HG02973 (cell line): ENCODE data around the gene LMOD3.

Experiments used
- ATAC-seq: cut with Tn5 transposase; IDR thresholded peaks from one replicate; pipeline ENCODE4 v1.9.1; 2021; ENCODE audit warnings: moderate library complexity; ENCODE audit not compliant: unreplicated experiment

The LMOD3 gene

GRCh38 chr3:69094467-69095205, 27.8 kb downstream of the LMOD3 start:
- no peak for ATAC-seq

DNA sequence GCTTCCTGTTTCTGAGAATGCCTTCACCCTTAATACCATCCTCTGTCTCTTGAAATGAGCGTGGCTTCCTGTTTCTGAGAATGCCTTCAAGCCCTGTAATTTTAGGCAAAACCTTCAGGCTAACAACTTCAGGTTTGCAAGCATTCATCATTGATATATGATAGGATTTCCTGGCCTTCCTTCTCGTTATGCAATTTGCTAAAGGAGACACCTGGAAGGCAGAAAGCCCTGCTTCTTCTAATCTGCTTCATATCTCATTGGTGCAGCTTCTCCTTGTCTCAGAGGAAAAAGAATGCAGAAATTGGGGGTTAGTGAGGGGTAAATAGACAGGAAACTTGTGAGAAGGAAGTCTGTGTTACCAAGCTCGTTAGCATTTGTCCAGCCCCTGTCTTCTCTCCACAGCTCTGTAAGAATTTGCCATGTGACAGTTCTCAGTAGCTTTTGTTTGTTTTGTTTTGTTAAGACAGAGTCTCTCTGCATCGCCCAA, 30.3 kb downstream of the LMOD3 start:
- peak; percentile 76 for ATAC-seq

DNA sequence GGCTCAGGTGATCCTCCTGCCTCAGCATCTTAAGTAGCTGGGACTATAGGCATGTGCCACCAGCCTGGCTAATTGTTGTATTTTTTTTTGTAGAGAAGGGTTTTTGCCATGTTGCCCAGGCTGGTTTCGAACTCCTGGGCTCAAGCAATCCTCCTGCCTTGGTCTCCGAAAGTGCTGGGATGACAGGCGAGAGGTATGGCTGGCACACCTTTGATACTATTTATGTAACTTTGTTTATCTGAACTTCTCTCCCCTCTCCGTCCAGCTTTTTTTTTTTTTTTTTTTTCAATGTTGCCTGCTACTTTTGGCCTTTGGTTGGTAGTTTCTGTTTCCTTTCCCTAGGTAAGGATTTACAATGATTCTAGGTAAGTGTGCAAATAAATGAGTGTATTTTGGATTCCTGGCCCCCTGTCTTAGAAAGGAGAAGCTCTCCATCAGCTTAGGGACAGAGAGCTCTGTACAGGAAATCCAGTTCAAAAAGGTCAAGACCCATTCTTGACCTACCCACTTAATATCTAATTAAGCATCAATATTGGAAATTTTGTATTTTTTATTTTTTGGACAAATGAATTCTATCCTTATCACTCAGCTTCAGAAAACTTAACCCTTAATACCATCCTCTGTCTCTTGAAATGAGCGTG, 30.9 kb downstream of the LMOD3 start:
- ATAC-seq = no peak

GRCh38 chr3:69090021-69090420, 32.4 kb downstream of the LMOD3 start:
- no peak for ATAC-seq

DNA sequence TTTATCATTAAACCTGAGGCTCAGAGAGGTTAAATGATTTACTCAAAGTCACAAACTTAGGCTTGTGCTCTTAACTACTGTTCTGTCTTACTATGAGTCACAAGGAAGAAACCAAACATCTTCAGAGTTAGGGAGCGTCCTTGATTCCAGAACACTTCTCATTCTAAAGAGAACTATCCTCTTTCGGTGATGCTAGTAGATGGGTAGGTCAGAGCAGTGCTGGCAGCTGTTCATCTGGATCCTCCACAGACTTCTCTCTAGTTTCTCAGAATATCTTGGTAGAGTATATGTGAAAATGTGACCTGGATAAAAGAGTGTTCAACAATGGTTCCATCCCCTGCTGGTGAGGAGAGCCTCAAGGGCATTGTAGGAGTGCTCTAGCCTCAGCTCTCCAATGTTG, 34.3 kb downstream of the LMOD3 start:
- ATAC-seq = peak; percentile 29

- no peak for ATAC-seq
Observed at GRCh38 chr3:69087030-69087791, 35.2 kb downstream of the LMOD3 start.

DNA sequence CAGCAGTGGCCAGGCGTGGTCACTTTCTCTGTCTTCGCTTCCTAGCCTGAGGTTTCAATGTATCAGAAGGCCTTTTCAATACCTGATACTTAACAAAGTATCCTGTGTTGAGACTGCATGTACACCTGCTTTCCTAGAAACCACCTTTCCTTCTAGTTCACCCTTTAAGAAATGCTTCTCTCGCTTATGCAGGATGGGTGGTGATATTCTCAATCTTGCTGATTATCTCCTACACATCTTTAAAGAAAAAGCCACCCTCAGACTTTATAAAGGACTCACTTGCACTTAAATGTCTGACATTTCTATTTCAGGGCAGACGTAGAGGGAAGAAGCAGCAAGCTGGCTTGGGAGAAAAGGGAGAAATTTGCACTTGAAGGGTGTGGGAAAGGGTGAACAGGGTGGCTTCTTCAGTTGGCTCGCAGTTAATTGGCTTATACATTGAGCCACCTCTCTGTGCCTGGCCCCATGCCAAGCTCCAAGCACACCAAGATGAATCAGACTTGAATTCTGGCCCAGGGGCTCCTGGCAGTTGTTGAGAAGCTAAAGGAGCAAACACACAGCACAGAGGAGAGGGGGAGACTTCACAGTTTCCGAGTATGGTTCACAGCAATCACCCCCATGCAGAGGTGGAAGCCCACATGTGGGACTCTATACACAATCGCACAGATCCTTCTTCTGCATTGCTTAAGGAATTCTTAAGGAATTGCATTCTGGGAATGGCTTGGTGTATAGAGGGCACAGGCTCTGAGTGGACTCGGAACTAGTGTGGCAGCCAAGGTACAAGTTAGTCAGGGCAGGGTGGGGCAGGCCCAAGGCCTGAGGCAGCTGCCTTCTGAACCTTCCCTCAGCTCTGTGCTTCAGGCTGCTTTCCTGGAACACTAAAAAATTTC, 36.3 kb downstream of the LMOD3 start:
- no peak for ATAC-seq

- no peak for ATAC-seq
Observed at GRCh38 chr3:69085168-69085832, 37.1 kb downstream of the LMOD3 start.

GRCh38 chr3:69084326-69085167, 37.8 kb downstream of the LMOD3 start, which contains the start of gene ARL6IP5:
TSS of gene ARL6IP5 (plus strand) at chr3:69084937. CDS start at chr3:69085048, 111 bp downstream.
- peak; percentile 46 for ATAC-seq

DNA sequence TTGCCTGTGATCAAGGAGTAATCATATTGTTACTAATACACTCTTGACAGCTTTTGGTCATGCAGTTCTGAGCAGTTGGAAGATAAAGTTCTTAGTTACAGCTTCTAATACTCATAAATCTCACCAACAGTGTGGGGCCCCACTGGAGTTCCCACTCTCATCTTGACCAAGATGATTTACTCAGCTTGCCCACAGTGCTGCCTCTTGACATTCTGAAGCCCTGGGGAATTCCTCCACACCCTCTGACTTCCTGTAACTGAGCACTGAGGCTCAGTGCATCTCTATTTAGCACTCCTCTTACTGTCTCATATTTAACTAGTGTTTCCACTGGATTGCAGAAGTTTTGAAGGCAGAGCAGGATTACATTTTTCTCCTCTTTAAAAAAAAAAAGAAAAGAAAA, 39.6 kb downstream of the LMOD3 start:
- peak; percentile 50 for ATAC-seq

DNA sequence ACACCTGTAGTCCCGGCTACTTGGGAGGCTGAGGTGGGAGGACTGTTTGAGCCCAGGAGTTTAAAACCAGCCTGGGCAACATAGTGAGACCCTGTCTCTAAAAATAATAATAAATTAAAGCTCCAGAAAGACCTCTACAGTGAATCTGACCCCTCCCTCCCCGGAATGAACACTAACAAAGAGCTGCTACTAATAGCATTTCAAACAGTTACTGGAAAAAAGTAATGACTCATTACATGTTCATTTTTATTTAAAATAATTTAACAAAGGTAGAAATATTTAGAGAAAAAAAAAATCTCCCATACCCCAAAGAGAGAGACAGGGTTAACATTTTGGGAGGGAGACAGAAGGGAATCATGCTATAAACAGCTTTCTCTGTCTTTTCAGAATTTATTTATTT, 40.0 kb downstream of the LMOD3 start:
- ATAC-seq = no peak

- ATAC-seq = no peak
Observed at GRCh38 chr3:69081583-69082262, 40.7 kb downstream of the LMOD3 start.

GRCh38 chr3:69080233-69080920, 42.0 kb downstream of the LMOD3 start, which contains the start of gene UBA3:
TSS of gene UBA3 (minus strand) at chr3:69080365. CDS start at chr3:69080353, 12 bp downstream.
- ATAC-seq = peak; percentile 44

DNA sequence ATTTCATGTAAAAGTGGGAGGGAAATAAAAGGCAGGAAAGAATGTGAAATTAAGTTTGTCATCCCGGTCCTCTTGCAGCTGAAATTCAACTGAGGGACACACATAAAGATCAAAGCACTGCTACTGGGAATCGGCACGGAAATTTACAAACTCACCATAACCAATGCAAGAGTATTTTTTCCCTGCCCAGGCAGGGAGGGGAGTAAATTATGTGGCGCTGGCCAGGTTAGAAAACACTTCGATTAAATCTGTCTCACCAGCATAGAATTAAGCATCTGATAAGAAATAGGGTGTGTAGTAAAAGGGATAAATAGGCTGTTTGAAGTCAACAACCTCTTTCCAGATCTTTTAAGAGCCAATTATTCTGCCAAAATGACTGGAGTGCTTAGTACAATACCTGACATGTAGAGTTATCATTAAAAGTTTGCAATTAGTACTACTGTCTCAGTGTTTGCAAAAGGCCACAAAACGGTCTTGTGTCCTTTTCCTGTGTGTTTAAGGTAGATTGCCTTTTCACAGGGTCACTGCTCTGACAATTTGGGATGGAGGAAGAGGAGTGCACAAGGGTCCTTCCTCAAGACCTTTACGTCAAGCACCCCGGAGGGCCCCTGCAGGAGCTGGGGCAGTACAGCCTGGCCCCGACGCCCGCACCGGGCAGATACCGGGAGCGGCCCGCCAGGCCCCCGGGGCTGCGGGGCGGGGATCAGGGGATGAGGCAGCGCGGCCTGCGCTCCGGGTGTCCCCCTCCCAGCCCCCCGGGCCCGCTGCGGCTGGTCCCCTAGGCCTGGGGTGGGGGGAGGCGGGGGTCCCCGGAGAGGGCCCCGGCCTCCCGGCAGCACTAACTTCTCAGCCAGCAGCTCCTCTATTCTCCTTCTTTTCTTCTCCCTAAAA, 42.9 kb downstream of the LMOD3 start:
- ATAC-seq = no peak

- no peak for ATAC-seq
Observed at GRCh38 chr3:69072928-69073327, 49.5 kb downstream of the LMOD3 start.

DNA sequence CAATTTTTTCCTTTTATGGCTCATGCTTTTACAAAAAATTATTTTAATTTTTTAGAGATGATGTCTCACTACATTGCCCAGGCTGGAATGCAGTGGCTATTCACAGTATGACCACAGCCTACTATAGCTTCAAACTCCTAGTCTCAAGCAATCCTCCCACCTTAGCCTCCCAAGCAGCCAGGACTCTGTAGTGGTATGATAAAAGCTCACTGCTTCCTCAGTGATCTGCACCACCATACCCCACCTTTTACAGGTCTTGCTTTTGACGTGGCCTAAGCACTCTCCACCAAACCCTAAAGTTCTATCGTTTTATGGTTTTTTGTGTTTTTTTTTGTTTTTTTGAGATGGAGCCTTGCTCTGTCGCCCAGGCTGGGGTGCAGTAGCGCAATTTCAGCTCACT, 56.3 kb downstream of the LMOD3 start:
- ATAC-seq = no peak
